Activated CD8-positive, alpha-beta memory T cell treated with anti-CD3 and anti-CD28 coated beads, Interleukin-2, amount 10 ng/mL, durations not matched to agents 7 days and 5 days (primary cell): ENCODE measurements around the gene ABO. TPM values are rescaled to one million over a fixed set of nuclear protein-coding genes. Genes with fewer than 3 reads are reported as not detected.

Experiments
- total RNA-seq, 2 experiments: library from RNA; stranded (reverse); gene quantifications; one replicate each; pipeline ENCODE4 v1.2.3, GENCODE V29; 2021

Gene ABO
- total RNA-seq, 2 experiments from 2014 or later, result not detected

Other genes starting within 250 kb of the ABO start
- gene GTF3C5, start 244.2 kb downstream of the ABO start, total RNA-seq, result 10 to 100 TPM; 83.8 to 89.0 TPM
- gene CEL, start 213.2 kb downstream of the ABO start, total RNA-seq, result 1 to 10 TPM; 1.7 to 1.9 TPM
- gene RALGDS, start 154.0 kb downstream of the ABO start, total RNA-seq, result 100 to 1,000 TPM; 103 to 114 TPM
- 1 to 10 TPM; 3.9 to 5.7 TPM for gene GBGT1, start 111.3 kb downstream of the ABO start, total RNA-seq
- gene OBP2B, start 66.0 kb downstream of the ABO start, total RNA-seq, result not detected
- gene SURF6, start 61.0 kb upstream of the ABO start, total RNA-seq, result 10 to 100 TPM; 12.9 to 16.5 TPM
- gene MED22, start 72.9 kb upstream of the ABO start, total RNA-seq, result 10 to 100 TPM; 28.8 to 35.9 TPM
- 1,000 to 10,000 TPM; 1,729 to 2,113 TPM for gene RPL7A, start 73.0 kb upstream of the ABO start, total RNA-seq
- 10 to 100 TPM; 35.4 to 35.6 TPM for gene SURF1, start 81.3 kb upstream of the ABO start, total RNA-seq
- gene SURF2, start 81.3 kb upstream of the ABO start, total RNA-seq, result 10 to 100 TPM; 14.9 to 23.2 TPM
- gene SURF4, start 100.9 kb upstream of the ABO start, total RNA-seq, result 100 to 1,000 TPM; 218 to 304 TPM
- gene STKLD1, start 101.2 kb upstream of the ABO start, total RNA-seq, result 1 to 10 TPM in 1 of 2 experiments, under 1 TPM in 1; 0.20 to 1.4 TPM
- gene REXO4, start 142.8 kb upstream of the ABO start, total RNA-seq, result 10 to 100 TPM; 27.5 to 34.1 TPM
- gene ADAMTS13, start 147.2 kb upstream of the ABO start, total RNA-seq, result 1 to 10 TPM; 2.6 to 2.7 TPM
- gene CACFD1, start 184.8 kb upstream of the ABO start, total RNA-seq, result 1 to 10 TPM in 1 of 2 experiments, under 1 TPM in 1; 0.38 to 1.1 TPM
- 1 to 10 TPM; 5.5 to 9.9 TPM for gene SLC2A6, start 203.9 kb upstream of the ABO start, total RNA-seq
- gene MYMK, start 249.8 kb upstream of the ABO start, total RNA-seq, result not detected